Loucy (cell line): ENCODE results near the gene CRADD.

Source experiments
- CTCF ChIP-seq: fragments of 200-600 bp; sonication (generic); conservative IDR thresholded peaks from 2 replicates; pipeline ENCODE4 v1.5.1; 2014; ENCODE audit warnings: mild to moderate bottlenecking, antibody characterized with exemption, low read length
- EZH2phosphoT487 ChIP-seq: fragments of 200-600 bp; IDR thresholded peaks from 2 replicates; pipeline ENCODE4 v1.6.1; 2018; ENCODE audit warnings: antibody characterized with exemption, mild to moderate bottlenecking, moderate library complexity, borderline replicate concordance

- TF ChIP-seq CTCF (no peak), EZH2phosphoT487 (no peak)
Measured at GRCh38 chr12:93719710-93720109, 42.5 kb downstream of the CRADD start.
